Right kidney (tissue), 1 donor: Measurements from ENCODE around the gene TMEM60.
"Not testable (repeated sequence)": the region's sequence is repeated elsewhere in the genome, so short reads cannot be mapped to it uniquely, and the experiment has no call there.

Experiments
- DNase-seq: peaks from one replicate; pipeline ENCODE4 v3.0.0-alpha.2; 2016

TMEM60 gene

GRCh38 chr7:77813180-77813579 is 14.9 kb upstream of the TMEM60 start:
- no peak for DNase-seq

- DNase-seq: no peak
Observed at GRCh38 chr7:77812290-77812685, 14.1 kb upstream of the TMEM60 start.

GRCh38 chr7:77811516-77812289 is 13.5 kb upstream of the TMEM60 start:
- no peak for DNase-seq

DNA sequence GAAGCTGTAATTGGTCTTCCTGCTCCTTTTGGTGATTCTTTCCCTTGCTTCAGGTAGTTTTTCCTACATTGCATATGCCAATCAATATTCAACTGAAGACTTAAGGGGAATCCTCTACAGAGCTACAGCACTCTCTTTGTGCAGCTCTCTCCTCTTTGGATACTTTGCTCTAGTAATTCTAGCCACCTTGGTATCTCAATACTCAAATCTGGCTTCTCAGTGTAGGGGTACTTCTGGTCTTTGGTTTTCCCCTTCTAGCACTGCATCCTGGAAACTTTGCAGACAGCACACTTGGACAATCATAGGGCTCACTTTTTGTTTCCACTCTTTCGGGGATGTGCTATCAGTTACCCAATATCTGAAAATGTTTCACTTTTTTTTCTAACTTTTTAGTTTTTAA is 10.3 kb upstream of the TMEM60 start:
- no peak for DNase-seq

DNA sequence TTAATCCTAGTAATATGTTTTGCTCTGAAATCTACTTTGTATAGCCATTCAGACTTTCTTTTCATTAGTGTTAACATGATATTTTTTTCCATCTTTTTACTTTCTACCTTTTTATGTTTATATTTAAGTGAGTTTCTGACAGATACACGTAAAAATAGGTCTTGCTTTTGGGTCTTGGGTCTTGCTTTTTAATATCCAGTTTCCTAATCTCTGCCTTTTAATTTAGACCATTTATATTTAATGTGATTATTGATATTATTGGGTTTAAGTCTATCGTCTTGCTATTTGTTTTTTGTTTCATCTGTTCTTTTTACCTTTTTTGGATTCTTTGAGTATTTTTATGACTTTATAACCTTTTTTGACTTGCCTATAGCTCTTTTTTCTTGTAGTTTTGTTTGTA is 8.2 kb upstream of the TMEM60 start:
- no peak for DNase-seq

- DNase-seq: no peak
Observed at GRCh38 chr7:77802557-77803405, 4.5 kb upstream of the TMEM60 start.

DNA sequence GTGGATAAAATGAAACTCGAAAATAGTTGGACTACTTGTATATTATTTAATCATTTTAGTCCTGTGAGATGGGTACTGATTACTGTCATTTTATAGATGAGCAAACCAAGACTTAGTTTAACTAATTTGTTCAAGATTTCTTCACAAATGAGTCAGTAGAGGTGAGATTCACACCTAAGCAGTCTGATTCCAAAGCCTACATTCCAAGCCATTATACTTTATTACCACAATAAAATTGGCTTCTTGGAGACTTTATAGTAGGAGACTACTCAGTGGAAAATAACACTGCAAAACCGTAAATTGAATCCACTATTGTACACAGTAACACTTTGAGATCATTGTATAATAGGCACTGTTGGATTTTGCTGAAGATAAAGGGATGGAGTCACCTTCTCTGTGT is 2.5 kb upstream of the TMEM60 start:
- DNase-seq: no peak

- no peak for DNase-seq
Observed at GRCh38 chr7:77800158-77800557, 1.9 kb upstream of the TMEM60 start.

DNA sequence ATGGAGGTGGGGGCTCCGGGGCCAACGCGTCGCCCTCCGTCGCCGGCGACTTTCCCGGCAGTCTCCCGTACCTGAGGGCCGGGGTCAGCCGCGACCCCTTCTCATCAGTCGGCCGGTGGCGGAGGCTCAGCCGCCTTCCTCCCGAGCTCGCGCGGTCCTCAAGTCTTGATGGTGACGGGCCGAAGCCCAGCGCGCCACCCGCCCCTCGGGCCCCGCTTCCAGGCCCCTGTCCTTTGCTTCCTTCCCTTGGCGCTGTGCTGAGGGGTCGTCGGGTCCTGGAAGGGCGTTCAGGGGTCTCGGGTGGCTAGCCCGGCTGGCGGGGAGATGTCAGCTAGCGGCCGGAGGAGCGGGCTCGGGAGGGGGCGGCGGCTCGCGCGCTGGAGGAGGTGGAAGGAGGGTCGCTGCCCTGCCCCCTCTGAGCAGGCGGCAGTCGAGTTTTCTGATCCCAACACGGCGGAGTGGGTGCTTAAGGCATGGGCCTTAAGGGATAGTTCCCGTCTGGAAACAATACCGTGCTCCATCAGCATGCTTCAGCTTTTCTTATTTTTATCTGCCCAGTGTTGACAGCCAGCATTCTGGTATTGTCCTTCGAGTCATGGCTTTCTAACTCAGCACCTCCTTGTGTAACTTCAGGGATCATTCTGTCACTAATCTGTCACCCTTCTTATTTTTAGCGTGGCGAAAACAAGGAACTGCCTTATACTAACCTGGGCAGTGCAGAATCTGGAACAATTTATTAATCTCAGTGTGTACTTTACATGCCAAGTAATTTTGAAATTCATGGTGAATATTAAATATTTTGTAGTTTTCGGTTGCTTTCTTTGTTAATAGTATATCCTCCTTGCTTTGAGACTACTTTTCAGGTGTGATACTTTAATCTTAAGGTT is 1.1 kb upstream of the TMEM60 start:
- DNase-seq: no peak

DNA sequence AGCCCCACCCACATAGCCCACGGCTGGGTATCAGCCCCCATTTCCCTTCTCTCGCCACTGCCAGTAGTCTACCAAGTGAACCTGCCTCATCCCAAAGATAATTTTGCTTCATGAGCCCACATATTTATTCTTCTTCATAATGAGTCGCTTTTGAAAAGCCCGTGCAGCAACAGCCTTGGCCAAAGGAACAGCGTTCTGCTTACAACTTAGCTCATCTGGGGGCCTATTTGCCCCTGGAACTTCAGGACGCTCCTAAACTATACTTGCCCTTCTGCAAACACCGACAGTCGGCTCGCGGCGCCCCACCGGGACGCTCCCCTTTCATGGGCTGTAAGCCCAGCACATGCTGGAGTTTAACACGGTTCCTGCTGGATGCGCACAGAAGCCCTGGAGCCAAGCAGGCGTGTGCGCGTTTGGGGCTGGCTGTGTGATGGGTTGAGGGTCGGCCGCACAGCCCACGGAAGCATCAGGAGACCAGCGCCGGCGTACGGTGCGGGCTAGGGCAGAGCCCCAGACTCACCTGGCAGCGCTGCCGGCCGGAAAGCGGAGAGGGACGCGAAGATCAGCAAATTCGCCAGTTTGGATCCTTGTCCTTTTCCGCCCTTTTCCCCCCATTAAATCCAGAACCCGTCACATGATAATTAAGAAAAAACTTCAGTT is 370 bp downstream of the TMEM60 start:
- peak; percentile 91 for DNase-seq

DNA sequence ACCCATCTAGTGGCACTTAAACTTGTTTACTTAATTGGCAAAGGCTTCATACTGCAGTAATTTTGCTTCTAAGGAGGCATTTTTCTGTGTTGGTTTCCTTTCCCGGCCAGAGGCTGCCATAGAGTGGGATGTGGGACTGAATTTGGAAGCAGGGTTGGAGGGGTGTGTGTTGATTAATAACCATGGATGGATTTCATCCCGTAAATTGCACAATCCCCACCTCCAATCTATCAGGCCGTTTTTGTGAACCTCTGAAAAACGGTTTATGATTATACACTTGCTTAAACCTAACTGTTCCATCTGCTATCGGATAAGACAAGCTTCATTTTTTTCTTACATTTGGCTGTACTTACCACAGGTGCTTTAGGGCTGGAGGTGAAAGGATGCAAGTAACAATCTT is 1.3 kb downstream of the TMEM60 start:
- no peak for DNase-seq

DNA sequence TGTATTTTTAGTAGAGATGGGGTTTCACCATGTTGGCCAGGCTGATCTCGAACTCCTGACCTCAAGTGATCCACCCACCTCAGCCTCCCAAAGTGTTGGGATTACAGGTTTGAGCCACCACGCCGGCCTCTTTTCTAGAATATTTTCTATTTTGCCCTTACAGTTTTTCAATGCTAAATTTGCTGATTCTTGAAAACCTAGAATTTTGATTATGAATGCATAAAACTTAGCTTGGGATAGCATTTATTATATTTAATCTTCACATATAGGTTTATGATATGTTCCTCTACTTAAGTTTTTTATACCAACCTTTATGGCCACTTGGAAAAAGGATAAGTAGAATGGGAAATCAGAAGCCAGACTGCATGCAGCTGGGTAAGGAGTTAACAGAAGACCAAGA is 2.1 kb downstream of the TMEM60 start:
- DNase-seq: no peak

DNA sequence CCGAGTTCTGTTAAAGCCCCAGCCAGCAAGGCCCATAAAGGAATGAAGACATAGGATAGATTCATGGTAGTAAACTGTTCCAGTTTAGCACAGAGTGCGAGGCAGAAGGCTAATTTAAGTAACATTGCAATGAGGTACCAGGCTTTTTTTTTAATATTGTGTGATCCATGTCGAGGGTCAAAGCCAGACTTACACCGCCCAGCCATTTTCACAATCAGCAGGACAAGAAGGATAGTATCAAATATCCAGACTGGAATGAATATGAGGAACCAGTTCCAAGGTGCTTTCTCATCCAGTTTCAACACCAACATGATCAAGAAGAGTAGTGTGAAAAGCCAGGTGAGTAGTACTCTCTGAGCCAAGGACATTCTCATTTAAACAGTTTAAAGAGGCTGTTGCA is 4.2 kb downstream of the TMEM60 start:
- no peak for DNase-seq

- no peak for DNase-seq
Observed at GRCh38 chr7:77791956-77792355, 6.3 kb downstream of the TMEM60 start.

DNA sequence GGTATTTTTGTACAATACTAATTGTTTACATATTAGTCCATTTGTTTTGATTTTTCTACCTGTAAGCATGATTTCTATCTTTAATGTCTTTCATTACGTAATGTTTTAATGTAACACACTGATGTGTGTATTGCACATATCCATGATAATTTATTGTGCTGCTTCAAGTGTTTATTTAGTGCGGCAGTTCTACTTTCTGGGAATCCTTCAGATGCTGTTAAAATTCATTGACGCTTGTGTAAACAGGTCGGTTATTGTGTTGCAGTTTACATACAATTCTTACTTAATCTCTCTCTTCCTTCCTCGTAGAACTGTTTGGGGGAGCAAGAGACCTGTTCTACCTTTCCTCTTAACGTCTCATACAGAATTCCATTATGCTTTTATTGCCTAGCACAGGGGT is 6.9 kb downstream of the TMEM60 start:
- no peak for DNase-seq

GRCh38 chr7:77788327-77788902 is 9.8 kb downstream of the TMEM60 start:
- no peak for DNase-seq

DNA sequence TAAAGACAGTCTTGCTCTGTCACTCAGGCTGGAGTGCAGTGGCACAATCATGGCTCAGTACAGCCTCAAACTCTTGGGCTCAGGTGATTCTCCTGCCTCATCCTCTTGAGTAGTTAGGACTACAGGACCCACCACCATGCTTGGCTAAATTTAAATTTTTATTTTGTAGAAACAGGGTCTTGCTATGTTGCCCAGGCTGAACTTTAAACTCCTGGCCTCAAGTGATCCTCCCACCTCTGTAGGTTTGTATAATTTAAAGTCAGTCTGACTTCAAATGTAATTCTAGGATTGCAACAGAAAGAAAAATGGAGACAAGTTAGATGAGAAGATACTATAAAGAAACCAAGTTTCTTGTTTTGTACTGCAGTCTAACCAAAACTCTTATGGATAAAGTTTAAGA is 11.5 kb downstream of the TMEM60 start:
- no peak for DNase-seq

GRCh38 chr7:77786018-77786417 is 12.2 kb downstream of the TMEM60 start:
- no peak for DNase-seq

- DNase-seq: not testable (repeated sequence)
Observed at GRCh38 chr7:77784426-77784825, 13.8 kb downstream of the TMEM60 start.

- no peak for DNase-seq
Observed at GRCh38 chr7:77783545-77783944, 14.7 kb downstream of the TMEM60 start.

DNA sequence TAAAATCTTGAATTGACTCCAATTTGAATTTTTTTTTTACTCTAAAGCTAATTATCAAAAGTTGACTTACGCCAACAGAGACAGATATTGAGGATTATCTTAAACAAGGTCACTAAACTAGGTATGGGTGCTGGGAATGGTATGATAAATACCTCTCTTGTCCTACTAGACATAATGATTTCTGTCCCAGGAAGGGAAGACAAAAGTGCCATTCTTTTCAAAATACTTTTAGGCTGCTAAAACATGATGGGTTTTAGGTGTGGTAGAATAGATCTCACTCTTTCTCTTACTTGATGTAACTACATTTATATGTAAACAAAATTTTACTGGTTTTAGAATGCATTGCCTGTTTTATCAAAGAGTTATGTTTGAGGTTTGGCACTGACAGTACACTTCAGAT is 15.1 kb downstream of the TMEM60 start:
- DNase-seq: no peak

GRCh38 chr7:77782383-77782782 is 15.9 kb downstream of the TMEM60 start:
- no peak for DNase-seq
